ENCODE data around the gene RARB.

DNA sequence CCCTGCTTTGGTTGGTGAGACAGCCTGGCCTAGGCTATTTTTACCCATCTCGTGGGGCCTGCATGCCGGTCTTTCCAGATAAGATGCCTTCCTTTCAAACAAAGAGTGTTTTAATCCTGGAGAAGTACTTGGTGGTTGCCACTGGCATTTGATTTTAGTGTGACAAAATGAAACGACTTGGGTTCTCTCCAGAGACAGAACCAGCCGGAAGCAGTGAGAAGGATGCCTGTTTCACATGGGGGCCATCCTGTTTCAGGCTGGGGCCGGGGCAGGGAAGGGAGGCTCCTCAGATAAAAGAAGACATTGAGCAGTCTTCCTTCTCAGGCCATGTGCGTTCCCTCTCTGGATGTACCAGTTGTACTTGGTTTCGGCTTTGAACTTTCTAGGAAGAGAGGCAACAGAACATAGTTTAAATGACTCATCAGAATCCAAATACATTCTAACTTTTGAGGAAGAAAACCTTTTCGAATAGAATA, 161.8 kb downstream of the RARB start:
- TF ChIP-seq RAD21 (conservative IDR thresholded peaks at IDR 0.05) (no peak), EZH2 (IDR thresholded peaks at IDR 0.05; ENCODE audit: borderline replicate concordance, insufficient read depth, low read length, poor library complexity, severe bottlenecking) (no peak)

Measured in neural cell (in vitro differentiated cells).